Kidney (tissue), 14 donors: ENCODE data around the gene ALDH16A1. TPM values are rescaled to one million over a fixed set of nuclear protein-coding genes. Genes with fewer than 3 reads are reported as not detected.

Source experiments
- DNase-seq, 5 donors: peaks; one replicate each; pipeline ENCODE4 v3.0.0-alpha.2; 2013 to 2020
- FAIRE-seq: peaks from 2 replicates; lab custom pipeline; 2012; peaks lifted over from hg19 to GRCh38; lab: Jason Lieb, UNC
- H3K27ac ChIP-seq, 2 donors: one replicate each; pipeline ENCODE4 v1.7.0; 2013; ENCODE audit warnings: low read depth in 2 of 2, low read length in 2 of 2, inconsistent platforms in 1 of 2
- H3K27me3 ChIP-seq: one replicate; pipeline ENCODE4 v1.7.1; 2013; ENCODE audit warnings: low read length, inconsistent platforms; ENCODE audit not compliant: control insufficient read depth, insufficient read depth
- H3K36me3 ChIP-seq, 3 donors: one replicate each; pipeline versions ENCODE4 v1.7.0 to v1.7.1; 2013; ENCODE audit warnings: low read length in 3 of 3, control low read depth in 1 of 3, inconsistent platforms in 1 of 3; ENCODE audit not compliant: insufficient read depth in 3 of 3, control insufficient read depth in 2 of 3
- H3K4me1 ChIP-seq, 3 donors: one replicate each; pipeline versions ENCODE4 v1.7.0 to v1.7.1; 2013; ENCODE audit warnings: low read length in 3 of 3, inconsistent platforms in 1 of 3, low read depth in 1 of 3; ENCODE audit not compliant: control insufficient read depth in 2 of 3, insufficient read depth in 2 of 3
- H3K4me3 ChIP-seq, 3 donors: one replicate each; pipeline versions ENCODE4 v1.7.0 to v1.8.1; 2013; ENCODE audit warnings: low read length in 3 of 3, control low read depth in 1 of 3, inconsistent platforms in 1 of 3
- H3K9ac ChIP-seq, 3 donors: one replicate each; pipeline versions ENCODE4 v1.7.0 to v1.7.1; 2013; ENCODE audit warnings: low read length in 3 of 3, control low read depth in 1 of 3, inconsistent platforms in 1 of 3
- H3K9me3 ChIP-seq, 3 donors: one replicate each; pipeline versions ENCODE4 v1.7.0 to v1.7.1; 2013; ENCODE audit warnings: low read length in 3 of 3, control low read depth in 1 of 3, inconsistent platforms in 1 of 3; ENCODE audit not compliant: control insufficient read depth in 2 of 3, insufficient read depth in 1 of 3
- CTCF ChIP-seq: IDR thresholded peaks from 3 replicates; pipeline ENCODE4 v1.5.1; 2012; ENCODE audit warnings: mild to moderate bottlenecking, moderate library complexity, borderline replicate concordance; ENCODE audit not compliant: insufficient read depth; ENCODE audit errors: extremely low read depth
- intact Hi-C: fragments of 100-400 bp; cut with DNase I; formaldehyde crosslinking; loops from one replicate; pipeline ENCODE4 v1.11.1; 2022
- polyA plus RNA-seq: library from polyadenylated mRNA; stranded (reverse); fragments of 350-450 nt; fragmentation: Illumina TruSeq; extraction: RNeasy Lipid Tissue Mini Kit (QIAGEN cat#74804); gene quantifications from one replicate; pipeline ENCODE4 v1.2.3, GENCODE V29; 2014; ENCODE audit warnings: low read depth, low replicate concordance; ENCODE audit not compliant: insufficient read depth
- total RNA-seq: library from RNA; stranded (reverse); fragmentation: NEBNext Ultra II Directional; extraction: Animal tissue kit (Norgen Biotek cat#: 25700); gene quantifications from one replicate; pipeline ENCODE4 v1.2.1, GENCODE V29; 2021
- donor health status: control.
- donor health status: control.
- donor health status: control.
- donor health status: control.
- donor health status: control.
- donor health status: DM: yes; HTN: yes; CAD: no.
- donor health status: Normal renal cell carcinoma (clear cell type).

ALDH16A1 gene
- total and polyA plus RNA-seq, 2 donors from 2014 or later = 26.8 to 31.8 TPM

GRCh38 chr19:49430678-49431329, 22.2 kb upstream of the ALDH16A1 start:
- Histone ChIP-seq H3K36me3 (no peaks in the 10 kb centered on the region), H3K4me3 (no peak overlapping the region), H3K9me3 (no peaks in the 10 kb centered on the region), H3K4me1 (no peaks in the 10 kb centered on the region), H3K27me3 (peaks cover 60% of the 10 kb centered on the region), H3K27ac (no peak overlapping the region), H3K9ac (no peak overlapping the region)
- FAIRE-seq (no peak), DNase-seq (no peak)
- no peak for TF ChIP-seq CTCF
- intact Hi-C loops = loop anchor here (10.0 kb wide), 1 partner anchor 206 kb away; no protein-coding TSS in a partner anchor

- no peaks in the 10 kb centered on the region for H3K36me3 ChIP-seq
- no peaks in the 10 kb centered on the region for H3K4me1 ChIP-seq
- no peak for TF ChIP-seq CTCF
- H3K27me3 ChIP-seq = peaks cover 59% of the 10 kb centered on the region
- FAIRE-seq (no peak), DNase-seq (no peak)
- H3K4me3 ChIP-seq = no peak overlapping the region
- no peak overlapping the region for H3K9ac ChIP-seq
- H3K27ac ChIP-seq = no peak overlapping the region
- intact Hi-C loops = loop anchor here (10.0 kb wide), 1 partner anchor 207 kb away; no protein-coding TSS in a partner anchor
- no peaks in the 10 kb centered on the region for H3K9me3 ChIP-seq
Measured at GRCh38 chr19:49431330-49431749, 21.7 kb upstream of the ALDH16A1 start.

GRCh38 chr19:49432141-49433073, 20.6 kb upstream of the ALDH16A1 start:
- peaks cover 59% of the 10 kb centered on the region for H3K27me3 ChIP-seq
- no peaks in the 10 kb centered on the region for H3K4me1 ChIP-seq
- DNase-seq (no peak), FAIRE-seq (no peak)
- H3K27ac ChIP-seq = no peak overlapping the region
- intact Hi-C loops = loop anchor here (10.0 kb wide), 1 partner anchor 208 kb away; no protein-coding TSS in a partner anchor
- H3K9ac ChIP-seq = no peak overlapping the region
- TF ChIP-seq CTCF = no peak
- no peaks in the 10 kb centered on the region for H3K9me3 ChIP-seq
- H3K4me3 ChIP-seq = no peak overlapping the region
- no peaks in the 10 kb centered on the region for H3K36me3 ChIP-seq
